Thyroid gland (tissue), 4 donors: Measurements from ENCODE around the gene ANO6. TPM values are rescaled to one million over a fixed set of nuclear protein-coding genes. Genes with fewer than 3 reads are reported as not detected.
"Not testable (repeated sequence)": the region's sequence is repeated elsewhere in the genome, so short reads cannot be mapped to it uniquely, and the experiment has no call there.

ENCODE experiments used
- DNase-seq, 2 donors: peaks; one replicate each; pipeline ENCODE4 v3.0.0-alpha.2; 2019
- H3K27ac ChIP-seq, 3 donors: fragments of 200-600 bp; sonication (generic); 1 replicate in 2 of 3; 2 replicates in 1 of 3; pipeline ENCODE4 v1.5.1; 2016 to 2019; ENCODE audit warnings: mild to moderate bottlenecking in 1 of 3, moderate library complexity in 1 of 3
- H3K27me3 ChIP-seq: fragments of 200-600 bp; sonication (generic); one replicate; pipeline ENCODE4 v1.5.1; 2019
- H3K36me3 ChIP-seq, 2 donors: fragments of 200-600 bp; sonication (generic); one replicate each; pipeline ENCODE4 v1.5.1; 2016 to 2019
- H3K4me1 ChIP-seq, 2 donors: fragments of 200-600 bp; sonication (generic); one replicate each; pipeline ENCODE4 v1.5.1; 2017 to 2019
- H3K4me3 ChIP-seq, 3 donors: fragments of 200-600 bp; sonication (generic); replicated peaks in 1 of 3; 1 replicate in 2 of 3; 2 replicates in 1 of 3; pipeline ENCODE4 v1.5.1; 2016; ENCODE audit warnings: mild to moderate bottlenecking in 1 of 3
- H3K9me3 ChIP-seq: fragments of 200-600 bp; sonication (generic); one replicate; pipeline ENCODE4 v1.5.1; 2017
- POLR2A ChIP-seq, 2 donors: fragments of 450-650 bp; IDR thresholded peaks; one replicate each; pipeline ENCODE4 v1.6.1; 2017; ENCODE audit warnings: antibody characterized with exemption in 2 of 2, mild to moderate bottlenecking in 2 of 2, moderate library complexity in 1 of 2
- WGBS, 2 donors: methylation state at CpG; one replicate each; pipeline ENCODE4 v1.1.5; 2017; 5-methylcytosine and 5-hydroxymethylcytosine counted together
- intact Hi-C: fragments of 100-400 bp; cut with DNase I; formaldehyde crosslinking; loops from one replicate; pipeline ENCODE4 v1.15.1; 2023
- total RNA-seq, 4 donors: library from RNA; depleted of rRNA; stranded (reverse); fragments of >200 nt; gene quantifications; one replicate each; pipeline ENCODE4 v1.2.3, GENCODE V29; 2016
- TF ChIP-seq, protein P1 (sequence below), 6 experiments: fragments of 200-600 bp in 3 of 6; fragments of 450-650 bp in 3 of 6; sonication (generic) in 3 of 6; IDR thresholded peaks; one replicate each; pipeline ENCODE4 v1.5.1; 2016 to 2019; ENCODE audit warnings: antibody characterized with exemption in 6 of 6, mild to moderate bottlenecking in 2 of 6, inconsistent platforms in 1 of 6, moderate library complexity in 1 of 6

ANO6 gene
- 10 to 100 TPM; 37.3 to 61.1 (median 48.1) TPM for total RNA-seq

- intact Hi-C loops: no loop called here
- TF ChIP-seq POLR2A (IDR thresholded peaks at IDR 0.05): peak in 1 of 2 donors; percentile 83
- TF ChIP-seq, protein P1, sequence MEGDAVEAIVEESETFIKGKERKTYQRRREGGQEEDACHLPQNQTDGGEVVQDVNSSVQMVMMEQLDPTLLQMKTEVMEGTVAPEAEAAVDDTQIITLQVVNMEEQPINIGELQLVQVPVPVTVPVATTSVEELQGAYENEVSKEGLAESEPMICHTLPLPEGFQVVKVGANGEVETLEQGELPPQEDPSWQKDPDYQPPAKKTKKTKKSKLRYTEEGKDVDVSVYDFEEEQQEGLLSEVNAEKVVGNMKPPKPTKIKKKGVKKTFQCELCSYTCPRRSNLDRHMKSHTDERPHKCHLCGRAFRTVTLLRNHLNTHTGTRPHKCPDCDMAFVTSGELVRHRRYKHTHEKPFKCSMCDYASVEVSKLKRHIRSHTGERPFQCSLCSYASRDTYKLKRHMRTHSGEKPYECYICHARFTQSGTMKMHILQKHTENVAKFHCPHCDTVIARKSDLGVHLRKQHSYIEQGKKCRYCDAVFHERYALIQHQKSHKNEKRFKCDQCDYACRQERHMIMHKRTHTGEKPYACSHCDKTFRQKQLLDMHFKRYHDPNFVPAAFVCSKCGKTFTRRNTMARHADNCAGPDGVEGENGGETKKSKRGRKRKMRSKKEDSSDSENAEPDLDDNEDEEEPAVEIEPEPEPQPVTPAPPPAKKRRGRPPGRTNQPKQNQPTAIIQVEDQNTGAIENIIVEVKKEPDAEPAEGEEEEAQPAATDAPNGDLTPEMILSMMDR (IDR thresholded peaks at IDR 0.05): peak in 2 of 6 experiments; percentile 8 to 9
- WGBS, 2 donors: 0 to 1% methylated on average over 42 to 54 of the region's 62 CpGs
These were observed at the start of gene ANO6 for GRCh38 chr12:45215419-45216229. ANO6 (plus strand) TSS chr12:45216095; CDS start chr12:45216322, 227 bp downstream.

GRCh38 chr12:45168976-45169375 lies 46.9 kb upstream of the ANO6 start:
- H3K4me1 ChIP-seq: no peaks in the 10 kb centered on the region
- DNase-seq: no peak
- TF ChIP-seq POLR2A (IDR thresholded peaks at IDR 0.05): no peak
- TF ChIP-seq, protein P1 (IDR thresholded peaks at IDR 0.05): no peak
- WGBS, 2 donors: 95 to 96% methylated on average over 2 of the region's 2 CpGs
- no peaks in the 10 kb centered on the region for H3K27me3 ChIP-seq
- no peaks in the 10 kb centered on the region for H3K9me3 ChIP-seq
- intact Hi-C loops: no loop called here
- no peak overlapping the region for H3K27ac ChIP-seq
- no peak overlapping the region for H3K4me3 ChIP-seq
- no peaks in the 10 kb centered on the region for H3K36me3 ChIP-seq

More at GRCh38 chr12:45215419-45216229, at the start of gene ANO6:
- peak within 1 kb of the TSS; percentile 83 to 99 (median 98) for H3K27ac ChIP-seq
- peaks cover 6 to 24% of the 10 kb centered on the region in 2 donors for H3K4me1 ChIP-seq
- H3K9me3 ChIP-seq: no peaks in the 10 kb centered on the region
- no peaks in the 10 kb centered on the region for H3K36me3 ChIP-seq
- no peaks in the 10 kb centered on the region for H3K27me3 ChIP-seq
- peak within 1 kb of the TSS; percentile 37 to 87 (median 49) for H3K4me3 ChIP-seq
- peak; percentile 81 to 87 for DNase-seq

DNA sequence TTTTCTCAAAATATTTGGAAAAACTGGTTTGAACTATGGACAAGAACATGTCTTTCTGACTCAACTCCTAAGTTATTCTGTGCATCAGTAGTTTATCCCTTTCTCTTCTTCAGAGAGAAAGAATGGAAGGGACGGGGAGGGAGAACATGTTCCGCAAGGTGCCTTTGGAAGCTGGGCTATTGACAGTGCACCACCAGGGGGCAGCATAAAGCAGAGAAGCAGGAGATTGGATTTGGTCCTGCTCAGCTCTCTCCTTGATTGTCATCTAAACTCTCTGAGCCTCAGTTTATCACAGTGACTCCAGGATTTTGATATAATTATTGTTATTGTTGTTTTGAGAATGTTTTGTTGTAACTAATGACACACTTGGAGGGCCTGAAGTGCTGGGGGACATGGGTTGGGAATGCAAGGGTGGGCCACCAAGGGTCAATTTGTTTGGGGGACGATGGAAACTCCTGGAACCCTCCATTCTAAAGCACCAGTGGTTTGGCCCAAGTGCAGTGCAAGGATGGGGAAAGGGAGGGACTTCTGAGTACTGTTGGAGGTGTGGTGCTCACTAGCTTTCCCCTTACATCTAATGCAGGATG lies 45.3 kb upstream of the ANO6 start:
- intact Hi-C loops: loop anchor here (5.0 kb wide), 1 partner anchor 217 kb away; no protein-coding TSS in a partner anchor
- TF ChIP-seq, protein P1 (IDR thresholded peaks at IDR 0.05): peak; percentile 60 to 85 (median 74)
- TF ChIP-seq POLR2A (IDR thresholded peaks at IDR 0.05): no peak

DNA sequence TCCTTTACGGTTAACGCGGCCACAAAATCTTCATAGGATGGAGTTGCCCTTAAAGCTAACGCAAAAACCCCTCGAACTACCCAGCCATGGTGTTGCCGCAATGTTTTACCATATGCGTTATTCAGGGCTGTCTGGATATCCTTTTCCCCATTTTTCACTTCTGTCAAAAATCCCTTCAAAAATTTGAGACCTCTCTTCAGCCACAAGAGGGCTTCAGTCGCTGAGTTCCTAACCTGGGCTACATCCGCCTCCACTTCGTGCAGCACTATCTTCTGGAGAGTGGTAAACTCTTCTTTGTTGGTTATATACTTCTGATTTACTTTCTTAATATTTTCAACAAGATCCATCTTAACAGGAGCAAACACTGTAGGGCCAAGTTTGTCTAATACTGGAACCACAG lies 42.6 kb upstream of the ANO6 start:
- H3K36me3 ChIP-seq, DNase-seq, H3K4me1 ChIP-seq, H3K27ac ChIP-seq, H3K9me3 ChIP-seq, H3K4me3 ChIP-seq, H3K27me3 ChIP-seq: not testable (repeated sequence)
- intact Hi-C loops: loop anchor here (5.0 kb wide), 1 partner anchor 214 kb away; no protein-coding TSS in a partner anchor
- 85 to 87% methylated on average over 10 of the region's 10 CpGs for WGBS, 2 donors

More for the DNA sequence above, 45.3 kb upstream of the ANO6 start:
- Histone ChIP-seq H3K36me3 (no peaks in the 10 kb centered on the region), H3K9me3 (no peaks in the 10 kb centered on the region), H3K4me3 (no peak overlapping the region), H3K27me3 (no peaks in the 10 kb centered on the region), H3K27ac (no peak overlapping the region), H3K4me1 (no peaks in the 10 kb centered on the region)
- 47 to 55% methylated on average over 3 of the region's 3 CpGs for WGBS, 2 donors
- DNase-seq: peak; percentile 75 to 86

GRCh38 chr12:45174595-45174994 lies 41.3 kb upstream of the ANO6 start:
- Histone ChIP-seq H3K27me3 (no peaks in the 10 kb centered on the region), H3K9me3 (no peaks in the 10 kb centered on the region), H3K4me1 (no peaks in the 10 kb centered on the region), H3K36me3 (no peaks in the 10 kb centered on the region), H3K4me3 (no peak overlapping the region), H3K27ac (no peak overlapping the region)
- no peak for DNase-seq
- no peak for TF ChIP-seq POLR2A (IDR thresholded peaks at IDR 0.05)
- TF ChIP-seq, protein P1 (IDR thresholded peaks at IDR 0.05): no peak
- WGBS, 2 donors: 96% methylated on average over 14 of the region's 14 CpGs
- intact Hi-C loops: loop anchor here (5.0 kb wide), 1 partner anchor 213 kb away; no protein-coding TSS in a partner anchor
